ENCODE results near the gene MRE11.

MRE11 gene

DNA sequence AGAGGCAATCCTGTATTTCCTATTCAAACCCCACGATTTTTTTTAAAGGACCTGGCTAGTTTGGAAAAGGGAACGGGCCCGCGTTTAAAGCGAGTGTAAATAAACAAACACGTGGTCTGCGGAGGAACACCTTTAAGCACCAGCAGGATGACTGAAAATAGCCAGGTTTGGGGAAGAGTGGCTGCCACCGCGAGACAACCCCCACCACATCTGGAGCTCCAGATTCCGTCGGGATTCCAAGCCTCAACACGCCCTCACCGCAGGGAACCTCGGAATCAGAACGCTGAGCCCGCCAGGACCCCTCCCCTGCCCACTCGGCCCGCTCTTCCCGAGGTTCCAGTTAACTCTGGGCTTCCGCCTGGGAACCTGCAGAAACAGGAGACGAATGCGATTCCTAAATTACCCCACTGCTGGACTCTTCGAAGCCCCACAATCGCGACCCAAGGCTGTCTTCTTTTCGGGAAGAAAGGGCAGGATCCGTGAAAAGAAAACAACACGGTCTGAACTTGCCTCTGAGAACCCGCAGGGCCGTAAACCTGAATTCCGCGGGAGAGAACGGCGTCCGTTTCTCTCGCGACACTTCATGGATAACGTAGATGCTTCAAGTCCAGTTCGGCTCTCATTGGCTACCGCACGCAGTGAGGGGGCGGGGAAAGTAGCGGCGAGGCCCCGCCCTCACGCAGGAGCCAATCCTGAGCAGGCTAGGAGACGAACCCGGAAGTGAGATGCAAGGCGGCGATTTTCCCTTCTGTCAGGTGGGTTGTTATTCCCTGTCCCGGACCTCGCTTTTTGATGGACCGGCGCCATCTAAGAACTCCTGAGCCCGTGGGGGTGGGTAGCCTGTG lies at the start of gene MRE11, which contains the start of gene ANKRD49:
Gene MRE11, minus strand, starts transcription at position 564 of the 845 bp plus-strand sequence. CDS start 1,043 bp downstream, outside the sequence.
Gene ANKRD49, plus strand, starts transcription at position 704 of the 845 bp plus-strand sequence. CDS start 2,710 bp downstream, outside the sequence.
- Histone ChIP-seq H3K27ac (ENCODE audit: low read depth, low read length) (peak within 1 kb of the TSS; percentile 83), H3K4me1 (ENCODE audit: control insufficient read depth, insufficient read depth, low read length) (peaks cover 10% of the 10 kb centered on the region), H3K36me3 (ENCODE audit: control insufficient read depth, insufficient read depth, low read length) (peaks cover 5% of the 10 kb centered on the region), H3K27me3 (ENCODE audit: control insufficient read depth, insufficient read depth, low read length) (no peaks in the 10 kb centered on the region), H3K4me3 (ENCODE audit: low read length) (peak within 1 kb of the TSS; percentile 96), H3K9ac (ENCODE audit: low read length) (peak within 1 kb of the TSS; percentile 83)

GRCh38 chr11:94539420-94539819 lies 45.8 kb upstream of the MRE11 start:
- no peaks in the 10 kb centered on the region for H3K36me3 ChIP-seq (ENCODE audit: control insufficient read depth, insufficient read depth, low read length)
- H3K4me1 ChIP-seq (ENCODE audit: control insufficient read depth, insufficient read depth, low read length): no peaks in the 10 kb centered on the region
- no peak overlapping the region for H3K27ac ChIP-seq (ENCODE audit: low read depth, low read length)
- H3K9ac ChIP-seq (ENCODE audit: low read length): no peak overlapping the region
- H3K27me3 ChIP-seq (ENCODE audit: control insufficient read depth, insufficient read depth, low read length): no peaks in the 10 kb centered on the region
- no peak overlapping the region for H3K4me3 ChIP-seq (ENCODE audit: low read length)

GRCh38 chr11:94537031-94537600 lies 43.5 kb upstream of the MRE11 start:
- Histone ChIP-seq H3K36me3 (ENCODE audit: control insufficient read depth, insufficient read depth, low read length) (no peaks in the 10 kb centered on the region), H3K27ac (ENCODE audit: low read depth, low read length) (no peak overlapping the region), H3K4me1 (ENCODE audit: control insufficient read depth, insufficient read depth, low read length) (no peaks in the 10 kb centered on the region), H3K27me3 (ENCODE audit: control insufficient read depth, insufficient read depth, low read length) (no peaks in the 10 kb centered on the region), H3K4me3 (ENCODE audit: low read length) (no peak overlapping the region), H3K9ac (ENCODE audit: low read length) (no peak overlapping the region)

GRCh38 chr11:94536386-94536785 lies 42.7 kb upstream of the MRE11 start:
- Histone ChIP-seq H3K9ac (ENCODE audit: low read length) (no peak overlapping the region), H3K27ac (ENCODE audit: low read depth, low read length) (no peak overlapping the region), H3K27me3 (ENCODE audit: control insufficient read depth, insufficient read depth, low read length) (no peaks in the 10 kb centered on the region), H3K4me3 (ENCODE audit: low read length) (no peak overlapping the region), H3K36me3 (ENCODE audit: control insufficient read depth, insufficient read depth, low read length) (no peaks in the 10 kb centered on the region), H3K4me1 (ENCODE audit: control insufficient read depth, insufficient read depth, low read length) (no peaks in the 10 kb centered on the region)

DNA sequence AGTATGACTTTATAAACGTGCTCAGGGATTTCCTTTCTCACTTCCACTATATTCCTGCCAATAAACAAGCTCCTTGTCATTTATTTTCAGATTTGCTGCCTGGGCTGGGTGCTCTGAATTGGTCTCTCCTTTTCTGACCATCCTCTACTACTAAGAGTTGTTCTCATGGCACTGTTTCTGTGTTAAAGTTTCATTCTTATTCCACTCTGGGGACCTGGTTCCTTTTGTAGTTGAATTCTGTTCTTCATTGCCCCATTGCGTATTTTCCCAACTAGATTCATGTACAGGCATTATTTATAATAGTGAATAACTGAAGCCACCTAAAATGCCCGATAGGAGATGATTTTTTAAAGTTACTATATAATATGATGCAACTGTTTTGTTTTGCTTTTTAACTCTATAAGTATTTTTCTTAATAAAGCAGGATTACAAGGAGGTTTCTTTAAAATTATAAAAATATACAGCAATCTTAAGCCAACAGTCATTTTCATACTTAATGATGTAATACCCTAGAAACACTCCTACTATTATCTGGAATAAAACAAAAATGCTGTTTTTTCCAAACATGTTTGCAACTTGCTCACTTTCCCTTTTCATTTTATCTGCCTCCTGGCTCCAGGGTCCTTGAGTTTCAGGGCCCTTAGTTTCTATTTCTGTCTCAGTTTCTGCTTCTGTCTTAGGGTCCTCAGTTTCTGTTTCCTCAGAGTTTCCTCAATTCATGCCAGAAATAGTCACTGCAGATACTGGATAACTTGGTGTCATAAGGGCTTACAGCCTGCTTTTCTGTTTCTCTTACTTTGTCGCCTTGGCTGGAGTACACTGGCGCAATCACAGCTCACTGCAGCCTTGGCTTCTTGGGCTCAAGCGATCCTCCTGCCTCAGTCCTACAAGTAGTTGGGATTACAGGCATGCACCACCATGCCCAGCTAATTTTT lies 40.3 kb upstream of the MRE11 start:
- H3K4me3 ChIP-seq (ENCODE audit: low read length): no peak overlapping the region
- no peak overlapping the region for H3K9ac ChIP-seq (ENCODE audit: low read length)
- no peaks in the 10 kb centered on the region for H3K4me1 ChIP-seq (ENCODE audit: control insufficient read depth, insufficient read depth, low read length)
- no peaks in the 10 kb centered on the region for H3K36me3 ChIP-seq (ENCODE audit: control insufficient read depth, insufficient read depth, low read length)
- no peak overlapping the region for H3K27ac ChIP-seq (ENCODE audit: low read depth, low read length)
- no peaks in the 10 kb centered on the region for H3K27me3 ChIP-seq (ENCODE audit: control insufficient read depth, insufficient read depth, low read length)

DNA sequence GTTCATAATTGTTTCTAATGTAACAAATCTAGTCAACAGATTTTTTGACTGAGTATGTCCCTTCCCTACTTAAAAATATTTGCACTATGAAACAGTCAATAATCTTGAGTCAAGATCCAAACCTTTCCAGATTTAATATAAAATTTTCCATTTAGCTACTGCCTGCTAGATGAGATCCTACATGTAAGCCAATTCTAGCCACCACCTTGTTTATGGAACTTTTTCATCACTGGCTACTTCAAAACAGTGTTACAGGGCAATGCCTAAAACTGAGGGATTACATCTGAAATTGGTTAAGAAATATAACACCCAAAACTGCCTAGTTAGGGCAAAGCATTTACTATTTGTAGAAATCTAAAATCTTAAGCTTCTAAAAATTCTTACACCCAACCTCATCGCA lies 39.6 kb upstream of the MRE11 start:
- Histone ChIP-seq H3K27me3 (ENCODE audit: control insufficient read depth, insufficient read depth, low read length) (no peaks in the 10 kb centered on the region), H3K4me3 (ENCODE audit: low read length) (no peak overlapping the region), H3K36me3 (ENCODE audit: control insufficient read depth, insufficient read depth, low read length) (no peaks in the 10 kb centered on the region), H3K4me1 (ENCODE audit: control insufficient read depth, insufficient read depth, low read length) (no peaks in the 10 kb centered on the region), H3K9ac (ENCODE audit: low read length) (no peak overlapping the region), H3K27ac (ENCODE audit: low read depth, low read length) (no peak overlapping the region)

- Histone ChIP-seq H3K27ac (ENCODE audit: low read depth, low read length) (no peak overlapping the region), H3K36me3 (ENCODE audit: control insufficient read depth, insufficient read depth, low read length) (no peaks in the 10 kb centered on the region), H3K4me1 (ENCODE audit: control insufficient read depth, insufficient read depth, low read length) (no peaks in the 10 kb centered on the region), H3K9ac (ENCODE audit: low read length) (no peak overlapping the region), H3K4me3 (ENCODE audit: low read length) (no peak overlapping the region), H3K27me3 (ENCODE audit: control insufficient read depth, insufficient read depth, low read length) (no peaks in the 10 kb centered on the region)
Measured at GRCh38 chr11:94532211-94532610, 38.6 kb upstream of the MRE11 start.

DNA sequence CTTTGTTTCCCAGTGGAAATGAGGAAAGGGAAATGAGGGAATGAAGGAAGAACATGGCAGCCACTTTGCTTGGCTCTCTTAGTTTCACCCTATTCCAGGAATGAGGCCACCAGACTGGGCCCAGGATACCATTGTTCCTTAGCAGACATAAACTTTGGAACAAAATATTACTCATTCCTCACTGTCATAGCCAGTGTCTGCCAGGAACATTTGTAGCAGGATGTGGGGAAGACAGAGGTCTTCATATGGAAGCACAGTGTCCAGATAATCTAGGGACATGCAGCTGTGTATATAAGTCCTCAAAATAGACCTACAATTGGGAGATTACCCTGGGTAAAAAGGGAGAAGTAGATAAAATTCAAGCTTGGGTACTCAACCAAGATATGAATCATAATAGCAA lies 34.9 kb upstream of the MRE11 start:
- Histone ChIP-seq H3K27ac (ENCODE audit: low read depth, low read length) (no peak overlapping the region), H3K4me3 (ENCODE audit: low read length) (no peak overlapping the region)

GRCh38 chr11:94526645-94527438 lies 33.2 kb upstream of the MRE11 start:
- no peak overlapping the region for H3K9ac ChIP-seq (ENCODE audit: low read length)

More for the DNA sequence above, 34.9 kb upstream of the MRE11 start:
- Histone ChIP-seq H3K4me1 (ENCODE audit: control insufficient read depth, insufficient read depth, low read length) (no peaks in the 10 kb centered on the region), H3K27me3 (ENCODE audit: control insufficient read depth, insufficient read depth, low read length) (no peaks in the 10 kb centered on the region), H3K36me3 (ENCODE audit: control insufficient read depth, insufficient read depth, low read length) (no peaks in the 10 kb centered on the region), H3K9ac (ENCODE audit: low read length) (no peak overlapping the region)

DNA sequence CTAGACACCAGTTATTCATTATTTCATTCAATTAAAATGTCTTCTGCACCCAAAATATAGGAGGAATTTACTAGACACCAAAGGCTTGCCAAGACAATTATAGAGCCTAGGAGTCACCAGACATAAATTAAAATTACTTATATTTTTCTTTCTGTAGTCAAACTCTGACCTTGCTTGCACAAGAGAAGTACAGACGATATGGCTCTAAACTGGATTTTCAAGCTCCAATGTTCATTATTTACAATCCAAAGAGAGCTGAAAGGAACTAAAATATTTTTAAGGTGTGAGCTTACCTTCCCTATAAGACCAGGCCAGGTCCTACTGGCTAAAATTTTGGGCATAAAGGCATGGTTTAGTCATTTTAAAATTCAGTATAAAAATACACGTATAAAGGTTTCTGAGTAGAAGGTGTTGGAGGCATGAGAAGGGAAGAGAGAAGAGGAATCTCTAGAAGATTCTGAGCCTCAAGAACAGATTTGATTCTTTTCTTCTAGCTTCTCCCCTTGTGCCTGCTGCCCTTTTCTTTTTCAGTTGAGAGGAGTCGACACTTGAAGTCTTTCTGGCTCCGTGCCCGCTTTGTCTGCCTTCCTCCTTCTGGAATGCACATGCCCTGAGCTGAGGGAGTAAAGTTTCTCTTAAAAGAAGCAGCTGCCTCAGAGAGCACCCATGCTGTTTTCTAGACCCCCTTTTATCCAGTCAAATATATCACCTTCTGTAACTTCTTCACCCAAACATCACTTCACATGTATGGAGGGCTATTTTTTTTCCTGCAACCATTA lies 32.1 kb upstream of the MRE11 start:
- Histone ChIP-seq H3K27me3 (ENCODE audit: control insufficient read depth, insufficient read depth, low read length) (no peaks in the 10 kb centered on the region), H3K4me3 (ENCODE audit: low read length) (no peak overlapping the region), H3K9ac (ENCODE audit: low read length) (no peak overlapping the region), H3K27ac (ENCODE audit: low read depth, low read length) (no peak overlapping the region), H3K36me3 (ENCODE audit: control insufficient read depth, insufficient read depth, low read length) (no peaks in the 10 kb centered on the region), H3K4me1 (ENCODE audit: control insufficient read depth, insufficient read depth, low read length) (no peaks in the 10 kb centered on the region)

More at GRCh38 chr11:94526645-94527438, 33.2 kb upstream of the MRE11 start:
- no peaks in the 10 kb centered on the region for H3K27me3 ChIP-seq (ENCODE audit: control insufficient read depth, insufficient read depth, low read length)
- no peaks in the 10 kb centered on the region for H3K36me3 ChIP-seq (ENCODE audit: control insufficient read depth, insufficient read depth, low read length)
- H3K4me1 ChIP-seq (ENCODE audit: control insufficient read depth, insufficient read depth, low read length): no peaks in the 10 kb centered on the region
- no peak overlapping the region for H3K27ac ChIP-seq (ENCODE audit: low read depth, low read length)
- no peak overlapping the region for H3K4me3 ChIP-seq (ENCODE audit: low read length)

GRCh38 chr11:94524341-94524740 lies 30.7 kb upstream of the MRE11 start:
- no peaks in the 10 kb centered on the region for H3K27me3 ChIP-seq (ENCODE audit: control insufficient read depth, insufficient read depth, low read length)
- no peak overlapping the region for H3K9ac ChIP-seq (ENCODE audit: low read length)
- H3K36me3 ChIP-seq (ENCODE audit: control insufficient read depth, insufficient read depth, low read length): no peaks in the 10 kb centered on the region
- H3K4me1 ChIP-seq (ENCODE audit: control insufficient read depth, insufficient read depth, low read length): no peaks in the 10 kb centered on the region
- H3K4me3 ChIP-seq (ENCODE audit: low read length): no peak overlapping the region
- H3K27ac ChIP-seq (ENCODE audit: low read depth, low read length): no peak overlapping the region
